ENCODE results near the gene P2RY8. TPM values are rescaled to one million over a fixed set of nuclear protein-coding genes. Genes with fewer than 3 reads are reported as not detected.

P2RY8 gene
- total RNA-seq, 4 donors from 2014 or later: 0.34 to 1.3 (median 0.64) TPM

DNA sequence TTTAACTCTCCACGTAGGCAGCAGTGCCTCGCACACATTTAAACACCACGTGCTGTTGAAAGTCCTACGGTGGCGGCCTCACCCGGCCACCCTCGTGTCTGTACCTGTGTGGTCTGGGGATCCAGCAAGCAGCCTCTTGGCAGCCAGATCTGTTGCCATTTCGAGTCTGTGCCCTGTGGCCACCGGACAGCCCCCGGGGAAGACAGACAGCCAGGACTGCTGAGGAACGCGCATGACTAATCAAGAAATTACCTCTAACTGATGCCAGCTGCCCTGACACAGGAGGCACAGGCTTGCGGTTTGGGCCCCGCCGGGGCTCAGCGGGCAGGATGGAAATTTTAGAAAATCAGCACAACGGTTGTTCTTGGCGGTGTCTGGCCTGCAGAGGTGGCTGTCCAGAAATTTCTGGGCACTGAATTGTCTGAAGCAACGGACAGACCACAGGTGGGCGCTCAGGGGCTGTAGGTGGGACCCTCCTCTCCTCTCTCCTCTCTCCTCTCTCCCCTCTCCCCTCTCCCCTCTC is 68.7 kb downstream of the P2RY8 start:
- H3K27me3 ChIP-seq: peaks cover 0 to 67% (median 0%) of the 10 kb centered on the region in 4 donors
- H3K27ac ChIP-seq: peak overlapping the region in 2 of 4 donors; percentile 35 to 63
- H3K9me3 ChIP-seq: no peaks in the 10 kb centered on the region
- H3K36me3 ChIP-seq: no peaks in the 10 kb centered on the region
- no peak for DNase-seq
- H3K4me1 ChIP-seq: peaks cover 0 to 21% (median 0%) of the 10 kb centered on the region in 3 donors
- H3K4me3 ChIP-seq: no peak overlapping the region
- no peak for TF ChIP-seq POLR2A (IDR thresholded peaks at IDR 0.05)
- TF ChIP-seq, protein P1, sequence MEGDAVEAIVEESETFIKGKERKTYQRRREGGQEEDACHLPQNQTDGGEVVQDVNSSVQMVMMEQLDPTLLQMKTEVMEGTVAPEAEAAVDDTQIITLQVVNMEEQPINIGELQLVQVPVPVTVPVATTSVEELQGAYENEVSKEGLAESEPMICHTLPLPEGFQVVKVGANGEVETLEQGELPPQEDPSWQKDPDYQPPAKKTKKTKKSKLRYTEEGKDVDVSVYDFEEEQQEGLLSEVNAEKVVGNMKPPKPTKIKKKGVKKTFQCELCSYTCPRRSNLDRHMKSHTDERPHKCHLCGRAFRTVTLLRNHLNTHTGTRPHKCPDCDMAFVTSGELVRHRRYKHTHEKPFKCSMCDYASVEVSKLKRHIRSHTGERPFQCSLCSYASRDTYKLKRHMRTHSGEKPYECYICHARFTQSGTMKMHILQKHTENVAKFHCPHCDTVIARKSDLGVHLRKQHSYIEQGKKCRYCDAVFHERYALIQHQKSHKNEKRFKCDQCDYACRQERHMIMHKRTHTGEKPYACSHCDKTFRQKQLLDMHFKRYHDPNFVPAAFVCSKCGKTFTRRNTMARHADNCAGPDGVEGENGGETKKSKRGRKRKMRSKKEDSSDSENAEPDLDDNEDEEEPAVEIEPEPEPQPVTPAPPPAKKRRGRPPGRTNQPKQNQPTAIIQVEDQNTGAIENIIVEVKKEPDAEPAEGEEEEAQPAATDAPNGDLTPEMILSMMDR (IDR thresholded peaks at IDR 0.05): no peak
- 29 to 41% methylated on average over 9 to 15 of the region's 20 CpGs for WGBS, 2 donors
- intact Hi-C loops (cut with DNase I): no loop called here

DNA sequence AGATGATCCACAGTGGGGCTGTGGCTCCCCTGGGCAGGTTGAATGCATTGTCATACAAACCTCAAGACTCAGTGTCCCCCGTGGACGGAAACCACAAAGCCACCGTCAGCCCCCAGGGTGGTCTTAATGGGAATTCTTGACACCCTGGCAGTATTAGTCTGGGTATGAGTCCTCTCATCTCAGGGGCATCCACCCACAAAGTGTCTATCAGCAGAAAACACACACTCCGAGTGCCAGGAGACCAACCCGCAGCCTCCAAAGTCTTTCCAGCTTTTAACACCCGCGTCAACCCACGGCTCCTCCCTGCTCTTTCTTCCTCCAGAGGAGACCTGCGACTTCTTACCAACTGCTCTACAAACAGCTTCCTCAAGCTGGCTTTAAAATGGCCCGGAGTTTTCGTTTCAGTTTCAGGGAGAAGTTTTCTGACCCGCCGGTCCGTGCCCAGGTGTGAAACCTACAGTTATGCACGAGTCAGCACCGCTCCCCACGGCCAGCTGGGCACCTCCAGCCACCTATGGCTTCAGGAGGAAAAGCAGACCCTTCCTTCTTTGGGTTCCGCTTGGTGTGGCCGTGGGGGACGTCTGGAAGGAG is 69.9 kb downstream of the P2RY8 start:
- Histone ChIP-seq H3K27ac (peak overlapping the region in 2 of 4 donors; percentile 35 to 63), H3K27me3 (peaks cover 0 to 67% (median 0%) of the 10 kb centered on the region in 4 donors), H3K9me3 (no peaks in the 10 kb centered on the region), H3K36me3 (no peaks in the 10 kb centered on the region), H3K4me3 (peak overlapping the region in 2 of 4 donors; percentile 6 to 30), H3K4me1 (peaks cover 0 to 21% (median 0%) of the 10 kb centered on the region in 3 donors)
- intact Hi-C loops (cut with DNase I): no loop called here
- peak; percentile 11 for DNase-seq
- WGBS, 2 donors: 28 to 42% methylated on average over 11 to 16 of the region's 20 CpGs
- TF ChIP-seq POLR2A (IDR thresholded peaks at IDR 0.05): no peak
- TF ChIP-seq, protein P1 (IDR thresholded peaks at IDR 0.05): no peak

DNA sequence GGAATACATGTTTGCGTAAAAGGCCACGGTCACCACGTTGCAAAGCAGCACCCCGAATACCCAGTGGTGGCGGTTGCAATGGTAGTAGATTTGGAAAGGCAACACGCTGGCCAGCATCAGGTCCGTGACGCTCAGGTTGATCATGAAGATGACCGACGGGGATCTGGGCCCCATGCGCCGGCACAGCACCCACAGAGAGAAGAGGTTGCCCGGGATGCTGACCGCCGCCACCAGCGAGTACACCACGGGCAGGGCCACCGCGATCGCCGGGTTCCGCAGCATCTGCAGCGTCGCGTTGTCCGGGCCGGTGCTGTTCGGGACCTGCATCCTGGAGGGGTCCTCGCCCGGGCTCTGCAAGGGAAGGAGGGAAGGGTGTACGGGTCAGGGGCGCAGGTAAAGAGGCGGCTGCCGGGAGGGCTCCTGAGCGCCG is 70.7 kb downstream of the P2RY8 start:
- WGBS, 2 donors: 47 to 60% methylated on average over 1 to 35 of the region's 36 CpGs
- intact Hi-C loops (cut with DNase I): no loop called here
- peaks cover 0 to 67% (median 0%) of the 10 kb centered on the region in 4 donors for H3K27me3 ChIP-seq
- H3K9me3 ChIP-seq: no peaks in the 10 kb centered on the region
- no peaks in the 10 kb centered on the region for H3K36me3 ChIP-seq
- TF ChIP-seq POLR2A (IDR thresholded peaks at IDR 0.05): no peak
- TF ChIP-seq, protein P1 (IDR thresholded peaks at IDR 0.05): no peak
- DNase-seq: no peak
- no peak overlapping the region for H3K4me3 ChIP-seq
- peaks cover 0 to 21% (median 0%) of the 10 kb centered on the region in 3 donors for H3K4me1 ChIP-seq
- H3K27ac ChIP-seq: no peak overlapping the region

DNA sequence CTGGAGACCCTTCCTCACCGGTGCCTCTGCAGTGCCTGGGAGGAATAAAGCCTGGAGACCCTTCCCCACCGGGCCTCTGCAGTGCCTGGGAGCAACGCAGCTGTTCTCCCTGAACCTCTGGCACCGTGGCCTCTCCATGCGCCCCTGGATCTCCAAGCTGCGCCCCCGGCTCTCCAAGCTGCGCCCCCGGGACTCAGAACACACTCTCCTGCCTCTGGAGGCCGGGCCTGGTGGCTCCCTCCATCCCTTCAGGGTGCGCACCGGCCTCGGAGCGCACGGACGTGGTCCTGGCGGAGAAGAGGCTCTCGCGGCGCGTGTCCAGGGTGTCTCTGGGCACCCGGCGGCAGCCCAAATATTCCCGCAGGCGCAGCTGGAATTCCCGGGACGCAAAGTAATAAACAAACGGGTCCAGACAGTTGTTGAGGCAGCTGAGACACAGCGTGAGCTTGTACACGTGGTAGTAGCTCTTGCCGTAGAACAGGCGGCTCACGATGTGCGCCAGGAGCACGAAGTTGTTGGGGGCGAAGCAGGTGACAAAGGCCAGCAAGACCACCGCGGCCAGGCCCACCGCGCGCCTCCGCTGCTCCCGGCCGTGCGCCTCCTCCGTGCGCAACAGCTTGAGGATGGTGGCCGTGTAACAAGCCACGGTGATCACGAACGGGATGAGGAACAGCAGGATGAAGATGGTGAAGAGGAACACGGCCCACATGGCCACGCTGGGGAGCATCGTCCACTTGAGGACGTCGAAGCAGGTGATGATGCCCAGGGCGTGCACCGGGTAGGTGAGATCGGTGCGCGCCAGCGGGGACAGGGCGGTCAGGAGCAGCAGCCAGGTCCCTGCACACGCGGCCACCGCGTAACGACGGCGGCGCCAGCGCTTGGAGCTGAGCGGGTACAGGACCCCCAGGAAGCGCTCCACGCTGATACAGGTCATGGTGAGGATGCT is 71.4 kb downstream of the P2RY8 start:
- Histone ChIP-seq H3K4me3 (no peak overlapping the region), H3K27me3 (peaks cover 0 to 66% (median 0%) of the 10 kb centered on the region in 4 donors), H3K9me3 (no peaks in the 10 kb centered on the region), H3K4me1 (peaks cover 0 to 21% (median 0%) of the 10 kb centered on the region in 3 donors), H3K27ac (no peak overlapping the region), H3K36me3 (no peaks in the 10 kb centered on the region)
- DNase-seq: no peak
- TF ChIP-seq POLR2A (IDR thresholded peaks at IDR 0.05): no peak
- TF ChIP-seq, protein P1 (IDR thresholded peaks at IDR 0.05): no peak
- WGBS, 2 donors: 60 to 67% methylated on average over 25 to 34 of the region's 75 CpGs
- intact Hi-C loops (cut with DNase I): no loop called here

DNA sequence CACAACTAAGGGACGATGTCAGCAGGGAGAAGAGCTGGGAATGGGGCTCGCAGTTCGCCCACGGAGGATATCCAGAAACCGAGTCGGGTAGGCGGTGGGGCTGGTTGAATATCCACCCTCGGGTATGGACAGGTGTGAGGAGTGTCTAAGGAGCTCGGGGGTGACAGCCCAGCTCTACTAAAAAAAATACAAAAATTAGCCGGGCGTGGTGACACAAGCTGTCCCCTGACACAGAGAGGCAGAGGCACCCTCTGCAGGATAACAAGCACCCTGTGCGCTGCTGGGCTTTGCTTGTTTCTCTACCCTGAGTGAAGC is 72.1 kb downstream of the P2RY8 start:
- intact Hi-C loops (cut with DNase I): no loop called here
- Histone ChIP-seq H3K9me3 (no peaks in the 10 kb centered on the region), H3K27ac (no peak overlapping the region), H3K4me1 (peaks cover 0 to 21% (median 0%) of the 10 kb centered on the region in 3 donors), H3K36me3 (no peaks in the 10 kb centered on the region), H3K4me3 (no peak overlapping the region), H3K27me3 (peaks cover 0 to 60% (median 0%) of the 10 kb centered on the region in 4 donors)
- 66 to 68% methylated on average over 4 to 12 of the region's 12 CpGs for WGBS, 2 donors
- no peak for DNase-seq
- no peak for TF ChIP-seq POLR2A (IDR thresholded peaks at IDR 0.05)
- TF ChIP-seq, protein P1 (IDR thresholded peaks at IDR 0.05): no peak
